ENCODE data around the gene ENHO.

DNA sequence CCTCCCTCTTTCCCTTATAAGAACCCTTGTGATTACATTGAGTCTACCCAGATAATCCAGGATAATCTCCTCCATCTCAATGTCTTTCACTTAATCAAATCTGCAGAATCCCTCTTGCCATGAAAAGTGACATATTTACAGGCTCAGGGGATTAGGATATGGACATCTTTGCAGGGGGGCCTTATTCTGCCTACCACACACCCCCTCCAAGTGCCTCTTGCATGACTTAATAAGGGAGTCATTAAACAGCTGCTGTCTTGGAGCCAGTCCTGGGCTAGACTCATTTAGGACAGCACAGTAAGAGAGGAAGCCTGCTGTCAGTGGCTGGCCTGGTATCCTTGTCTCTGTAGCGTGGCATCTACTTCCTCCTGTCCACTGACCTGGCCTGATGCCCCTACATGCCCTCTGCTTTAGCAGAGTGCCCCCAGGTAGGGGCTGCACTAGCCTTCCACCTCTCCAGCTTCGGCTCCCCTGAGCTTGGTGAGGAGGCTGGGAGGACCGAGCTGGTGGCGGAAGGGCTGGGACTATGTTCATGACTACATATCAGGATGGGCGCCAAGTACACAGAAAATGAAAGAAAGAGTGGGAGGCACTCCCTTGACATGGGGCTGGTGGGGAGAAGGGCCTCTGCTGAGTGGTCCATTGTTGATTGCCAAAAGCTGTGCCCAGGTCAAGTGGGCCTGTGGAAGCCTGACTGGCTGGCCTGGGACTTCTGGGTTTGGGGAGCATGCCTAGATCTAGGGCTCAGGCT is 17.2 kb downstream of the ENHO start:
- TF ChIP-seq, protein P1, sequence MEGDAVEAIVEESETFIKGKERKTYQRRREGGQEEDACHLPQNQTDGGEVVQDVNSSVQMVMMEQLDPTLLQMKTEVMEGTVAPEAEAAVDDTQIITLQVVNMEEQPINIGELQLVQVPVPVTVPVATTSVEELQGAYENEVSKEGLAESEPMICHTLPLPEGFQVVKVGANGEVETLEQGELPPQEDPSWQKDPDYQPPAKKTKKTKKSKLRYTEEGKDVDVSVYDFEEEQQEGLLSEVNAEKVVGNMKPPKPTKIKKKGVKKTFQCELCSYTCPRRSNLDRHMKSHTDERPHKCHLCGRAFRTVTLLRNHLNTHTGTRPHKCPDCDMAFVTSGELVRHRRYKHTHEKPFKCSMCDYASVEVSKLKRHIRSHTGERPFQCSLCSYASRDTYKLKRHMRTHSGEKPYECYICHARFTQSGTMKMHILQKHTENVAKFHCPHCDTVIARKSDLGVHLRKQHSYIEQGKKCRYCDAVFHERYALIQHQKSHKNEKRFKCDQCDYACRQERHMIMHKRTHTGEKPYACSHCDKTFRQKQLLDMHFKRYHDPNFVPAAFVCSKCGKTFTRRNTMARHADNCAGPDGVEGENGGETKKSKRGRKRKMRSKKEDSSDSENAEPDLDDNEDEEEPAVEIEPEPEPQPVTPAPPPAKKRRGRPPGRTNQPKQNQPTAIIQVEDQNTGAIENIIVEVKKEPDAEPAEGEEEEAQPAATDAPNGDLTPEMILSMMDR (IDR thresholded peaks at IDR 0.05), result no peak
- no peak for TF ChIP-seq POLR2A (IDR thresholded peaks at IDR 0.05)
